NCI-H2171 (cell line): ENCODE data around the gene FAM193B.

Source experiments
- DNase-seq: peaks from one replicate; lab custom pipeline; 2025; lab: John Stamatoyannopoulos, UW

FAM193B gene

DNA sequence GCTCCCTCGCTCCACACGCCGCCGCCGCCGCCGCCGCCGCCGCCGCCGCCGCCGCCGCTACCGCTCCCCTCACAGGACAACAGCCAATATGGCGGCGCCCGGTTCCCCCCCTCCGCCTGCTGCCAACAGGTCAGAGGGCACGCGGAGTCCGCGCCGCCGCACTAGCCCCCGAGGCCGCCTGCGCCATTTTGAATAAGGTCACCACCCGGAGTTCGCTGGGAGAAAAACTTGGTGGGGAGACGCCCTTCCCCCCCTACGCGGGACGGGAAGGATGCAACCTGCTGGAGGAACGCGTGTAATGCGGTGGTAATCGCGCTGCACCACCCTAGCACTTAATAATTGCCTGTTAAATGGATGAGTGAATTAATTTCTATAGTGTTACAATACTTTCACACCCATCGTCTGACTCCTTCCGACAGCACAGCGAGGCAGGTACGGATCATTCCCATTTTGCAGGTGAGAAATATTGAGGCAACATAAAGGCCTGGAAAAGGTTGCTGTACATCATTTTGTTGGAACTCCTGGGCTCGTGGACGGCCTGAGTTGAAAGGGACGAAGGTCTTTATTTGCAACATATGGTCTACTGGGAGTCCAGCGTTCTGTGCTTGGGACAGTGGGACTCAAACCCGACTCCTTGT is at the start of gene FAM193B:
Gene FAM193B (minus strand): TSS at position 90 of the 638 bp plus-strand sequence. CDS start 105 bp downstream, outside the sequence.
- DNase-seq: peak; percentile 79

DNA sequence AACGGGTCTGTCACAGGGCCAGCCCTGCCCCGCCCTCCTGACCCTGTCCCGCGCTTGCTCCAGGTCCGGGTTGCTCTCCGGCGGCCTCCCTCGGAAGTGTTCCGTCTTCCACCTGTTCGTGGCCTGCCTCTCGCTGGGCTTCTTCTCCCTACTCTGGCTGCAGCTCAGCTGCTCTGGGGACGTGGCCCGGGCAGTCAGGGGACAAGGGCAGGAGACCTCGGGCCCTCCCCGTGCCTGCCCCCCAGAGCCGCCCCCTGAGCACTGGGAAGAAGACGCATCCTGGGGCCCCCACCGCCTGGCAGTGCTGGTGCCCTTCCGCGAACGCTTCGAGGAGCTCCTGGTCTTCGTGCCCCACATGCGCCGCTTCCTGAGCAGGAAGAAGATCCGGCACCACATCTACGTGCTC is 49.8 kb upstream of the FAM193B start:
- no peak for DNase-seq

- no peak for DNase-seq
Observed at GRCh38 chr5:177603631-177604030, 49.3 kb upstream of the FAM193B start.

DNA sequence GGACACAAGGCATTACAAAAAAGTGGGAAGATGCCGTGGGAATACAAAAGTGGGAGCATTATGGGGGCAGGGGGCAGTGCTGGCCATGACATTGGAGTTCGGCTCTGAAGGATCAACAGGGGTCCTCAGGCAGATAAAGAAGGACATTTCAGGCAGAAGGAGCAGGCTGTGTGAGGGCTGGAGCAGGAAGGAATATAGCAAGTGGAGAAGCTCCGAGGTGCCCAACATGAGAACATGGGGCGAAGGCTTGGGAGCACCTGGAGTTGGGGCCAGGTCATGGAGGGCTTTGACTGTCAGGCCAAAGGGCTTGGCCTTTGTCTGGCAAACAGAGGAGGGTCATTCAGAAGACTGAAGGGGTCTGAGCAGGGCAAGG is 48.1 kb upstream of the FAM193B start:
- no peak for DNase-seq

- no peak for DNase-seq
Observed at GRCh38 chr5:177601577-177602457, 47.5 kb upstream of the FAM193B start.

GRCh38 chr5:177601126-177601525 is 46.8 kb upstream of the FAM193B start:
- no peak for DNase-seq

- no peak for DNase-seq
Observed at GRCh38 chr5:177600508-177601018, 46.2 kb upstream of the FAM193B start.

GRCh38 chr5:177599731-177600507 is 45.6 kb upstream of the FAM193B start, which contains the start of gene B4GALT7:
B4GALT7 (plus strand) TSS chr5:177600132; CDS start chr5:177600211, 79 bp downstream.
- DNase-seq: peak; percentile 46

- no peak for DNase-seq
Observed at GRCh38 chr5:177598477-177598876, 44.1 kb upstream of the FAM193B start.

DNA sequence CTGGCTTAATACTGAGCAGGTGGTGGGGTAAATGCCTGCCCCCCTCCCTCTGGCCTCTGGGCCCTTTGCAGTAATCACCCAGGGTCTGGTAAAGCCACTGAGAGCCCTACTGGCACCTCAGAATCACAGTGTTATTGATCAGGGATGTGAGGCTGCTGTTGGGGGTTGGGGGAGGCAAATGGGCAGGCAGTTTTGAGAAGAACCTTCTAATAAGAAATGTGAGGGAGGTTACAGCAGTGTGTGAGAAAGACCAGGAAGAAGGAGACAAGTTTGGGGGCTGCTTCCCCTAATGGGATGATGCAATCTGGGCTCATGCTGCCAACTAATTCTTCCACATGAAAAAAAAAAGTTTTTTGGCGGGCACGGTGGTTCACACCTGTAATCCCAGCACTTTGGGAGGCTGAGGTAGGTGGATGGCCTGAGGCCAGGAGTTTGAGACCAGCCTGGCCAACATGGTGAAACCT is 42.4 kb upstream of the FAM193B start:
- DNase-seq: no peak

- DNase-seq: no peak
Observed at GRCh38 chr5:177595991-177596774, 41.8 kb upstream of the FAM193B start.

GRCh38 chr5:177595026-177595585 is 40.7 kb upstream of the FAM193B start:
- no peak for DNase-seq

- DNase-seq: no peak
Observed at GRCh38 chr5:177594071-177594470, 39.7 kb upstream of the FAM193B start.

DNA sequence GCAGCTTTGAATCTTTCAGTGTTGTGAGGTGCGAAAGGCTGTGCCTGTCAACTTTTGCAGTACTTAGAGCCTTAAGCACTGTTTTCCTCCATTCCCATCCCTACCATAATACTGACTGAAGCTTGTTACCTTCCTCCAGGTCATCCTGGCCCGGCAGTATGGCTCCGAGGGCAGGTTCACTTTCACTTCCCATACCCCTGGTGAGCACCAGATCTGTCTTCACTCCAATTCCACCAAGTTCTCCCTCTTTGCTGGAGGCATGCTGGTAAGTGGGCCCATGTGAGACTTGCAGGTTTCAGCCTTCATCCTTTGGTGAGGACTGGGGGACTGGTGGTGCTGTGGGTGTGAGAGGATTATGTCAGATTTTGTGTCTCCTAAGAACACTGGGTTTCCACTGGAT is 39.1 kb upstream of the FAM193B start:
- no peak for DNase-seq

DNA sequence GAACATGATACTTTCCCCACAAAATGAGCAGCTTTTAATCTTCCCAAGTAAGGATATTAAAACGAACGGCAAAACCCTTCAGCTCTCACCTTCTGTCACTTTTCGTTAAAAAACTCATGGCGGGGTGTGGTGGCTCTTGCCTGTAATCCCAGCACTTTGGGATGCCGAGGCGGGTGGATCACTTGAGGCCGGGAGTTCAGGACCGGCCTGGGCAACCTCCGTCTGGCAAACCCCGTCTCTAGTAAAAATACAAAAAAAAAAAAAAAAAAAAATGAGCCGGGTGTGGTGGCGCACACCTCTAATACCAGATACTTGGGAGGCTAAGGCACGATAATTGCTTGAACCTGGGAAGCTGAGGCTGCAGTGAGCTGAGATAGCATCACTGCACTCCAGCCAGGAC is 38.5 kb upstream of the FAM193B start:
- no peak for DNase-seq

DNA sequence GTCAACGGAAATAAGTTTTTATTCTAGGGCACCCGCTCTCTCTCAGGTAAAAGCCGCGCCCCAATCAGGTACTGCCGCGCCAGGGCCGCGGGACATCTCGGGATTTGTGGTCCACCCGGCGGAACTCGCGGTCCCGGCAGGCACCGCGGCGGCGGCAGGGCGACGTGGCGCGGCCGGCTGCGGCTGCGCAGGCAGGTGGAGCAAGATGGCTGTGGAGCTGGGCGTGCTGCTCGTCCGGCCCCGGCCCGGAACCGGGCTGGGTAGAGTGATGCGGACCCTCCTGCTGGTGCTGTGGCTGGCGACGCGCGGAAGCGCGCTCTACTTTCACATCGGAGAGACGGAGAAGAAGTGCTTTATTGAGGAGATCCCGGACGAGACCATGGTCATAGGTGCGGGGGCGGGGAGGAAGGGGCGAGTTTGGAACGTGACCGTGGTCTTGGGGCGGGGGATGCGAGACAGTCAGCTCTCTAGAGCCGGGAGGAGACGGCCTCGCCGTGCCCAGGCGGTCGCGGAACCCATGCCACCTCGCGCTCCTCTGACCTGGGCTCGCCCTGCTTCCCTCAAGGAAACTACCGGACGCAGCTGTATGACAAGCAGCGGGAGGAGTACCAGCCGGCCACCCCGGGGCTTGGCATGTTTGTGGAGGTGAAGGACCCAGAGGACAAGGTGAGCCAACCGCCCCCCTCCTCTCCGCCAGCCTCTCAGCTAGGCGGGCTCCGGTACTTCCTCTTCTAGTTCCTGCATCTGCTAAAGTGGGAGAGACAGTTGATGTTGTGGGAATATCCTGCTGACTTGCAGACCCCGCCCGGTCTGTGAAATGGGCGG is 37.9 kb upstream of the FAM193B start, which contains the start of gene TMED9:
Gene TMED9 (plus strand): TSS at position 194 of the 825 bp plus-strand sequence. CDS start 12 bp downstream, at position 206.
- DNase-seq: peak; percentile 64

- DNase-seq: no peak
Observed at GRCh38 chr5:177591690-177592009, 37.3 kb upstream of the FAM193B start.

DNA sequence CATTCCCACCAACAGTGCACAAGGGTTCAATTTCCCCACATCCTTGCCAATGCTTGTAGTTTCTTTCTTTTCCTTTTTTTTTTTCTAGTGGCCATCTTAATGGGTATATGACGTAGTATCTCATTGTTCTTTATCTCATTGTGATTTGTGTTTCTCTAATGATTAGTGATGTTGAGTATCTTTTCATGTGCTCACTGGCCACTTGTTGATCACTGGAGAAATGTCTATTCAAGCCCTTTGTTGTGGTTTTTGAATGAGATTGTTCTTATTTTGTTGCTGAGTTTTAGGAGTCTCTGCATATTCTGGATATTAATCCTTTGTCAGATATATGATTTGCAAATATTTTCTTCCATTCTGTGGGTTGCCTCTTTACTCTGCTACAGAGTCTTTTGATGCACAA is 36.0 kb upstream of the FAM193B start:
- no peak for DNase-seq

- no peak for DNase-seq
Observed at GRCh38 chr5:177588413-177588909, 34.1 kb upstream of the FAM193B start.

DNA sequence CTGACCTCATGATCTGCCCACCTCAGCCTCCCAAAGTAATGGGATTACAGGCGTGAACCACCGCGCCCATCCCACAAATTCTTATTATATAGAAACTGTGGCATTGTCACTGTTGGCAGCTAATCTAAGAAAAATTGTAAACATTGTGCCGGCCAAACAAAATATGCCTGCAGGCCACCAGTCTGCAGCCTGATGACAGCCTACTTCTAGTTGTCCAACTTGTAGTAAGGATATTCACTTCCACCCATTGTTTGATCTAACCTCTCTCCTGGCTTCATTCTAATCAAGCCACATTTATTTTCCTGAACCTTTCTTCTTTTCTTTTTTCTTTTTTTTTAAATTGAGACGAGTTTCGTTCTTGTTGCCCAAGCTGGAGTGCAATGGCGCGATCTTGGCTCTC is 24.0 kb upstream of the FAM193B start:
- no peak for DNase-seq
